Measurements from ENCODE around the gene SEPTIN10.

DNA sequence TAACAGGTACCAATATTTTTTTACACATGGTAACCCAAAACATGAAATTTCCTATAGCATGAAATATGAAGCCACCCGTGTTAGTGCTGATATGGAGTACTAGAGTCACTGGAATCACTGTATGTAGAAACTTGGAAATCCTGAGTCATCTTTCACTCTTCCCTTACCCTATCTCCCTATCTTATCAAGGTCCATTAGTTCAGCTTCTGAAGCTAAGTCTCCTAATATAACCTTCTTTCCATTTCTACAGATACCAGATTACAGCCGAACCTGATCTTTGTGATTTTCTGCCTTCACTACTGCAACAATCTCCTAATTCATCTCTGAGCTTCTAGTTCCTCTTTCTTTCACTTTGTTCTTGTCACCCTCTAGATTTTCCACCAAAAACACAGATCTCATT lies 59.0 kb downstream of the SEPTIN10 start:
- TF ChIP-seq, protein P1, sequence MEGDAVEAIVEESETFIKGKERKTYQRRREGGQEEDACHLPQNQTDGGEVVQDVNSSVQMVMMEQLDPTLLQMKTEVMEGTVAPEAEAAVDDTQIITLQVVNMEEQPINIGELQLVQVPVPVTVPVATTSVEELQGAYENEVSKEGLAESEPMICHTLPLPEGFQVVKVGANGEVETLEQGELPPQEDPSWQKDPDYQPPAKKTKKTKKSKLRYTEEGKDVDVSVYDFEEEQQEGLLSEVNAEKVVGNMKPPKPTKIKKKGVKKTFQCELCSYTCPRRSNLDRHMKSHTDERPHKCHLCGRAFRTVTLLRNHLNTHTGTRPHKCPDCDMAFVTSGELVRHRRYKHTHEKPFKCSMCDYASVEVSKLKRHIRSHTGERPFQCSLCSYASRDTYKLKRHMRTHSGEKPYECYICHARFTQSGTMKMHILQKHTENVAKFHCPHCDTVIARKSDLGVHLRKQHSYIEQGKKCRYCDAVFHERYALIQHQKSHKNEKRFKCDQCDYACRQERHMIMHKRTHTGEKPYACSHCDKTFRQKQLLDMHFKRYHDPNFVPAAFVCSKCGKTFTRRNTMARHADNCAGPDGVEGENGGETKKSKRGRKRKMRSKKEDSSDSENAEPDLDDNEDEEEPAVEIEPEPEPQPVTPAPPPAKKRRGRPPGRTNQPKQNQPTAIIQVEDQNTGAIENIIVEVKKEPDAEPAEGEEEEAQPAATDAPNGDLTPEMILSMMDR (IDR thresholded peaks at IDR 0.05): no peak
- TF ChIP-seq SIN3A (IDR thresholded peaks at IDR 0.05; ENCODE audit: borderline replicate concordance, insufficient read depth, low read depth, low read length) (no peak), POLR2AphosphoS5 (IDR thresholded peaks at IDR 0.05; ENCODE audit: low read depth, low read length) (no peak)
- TF ChIP-seq, protein P2, sequence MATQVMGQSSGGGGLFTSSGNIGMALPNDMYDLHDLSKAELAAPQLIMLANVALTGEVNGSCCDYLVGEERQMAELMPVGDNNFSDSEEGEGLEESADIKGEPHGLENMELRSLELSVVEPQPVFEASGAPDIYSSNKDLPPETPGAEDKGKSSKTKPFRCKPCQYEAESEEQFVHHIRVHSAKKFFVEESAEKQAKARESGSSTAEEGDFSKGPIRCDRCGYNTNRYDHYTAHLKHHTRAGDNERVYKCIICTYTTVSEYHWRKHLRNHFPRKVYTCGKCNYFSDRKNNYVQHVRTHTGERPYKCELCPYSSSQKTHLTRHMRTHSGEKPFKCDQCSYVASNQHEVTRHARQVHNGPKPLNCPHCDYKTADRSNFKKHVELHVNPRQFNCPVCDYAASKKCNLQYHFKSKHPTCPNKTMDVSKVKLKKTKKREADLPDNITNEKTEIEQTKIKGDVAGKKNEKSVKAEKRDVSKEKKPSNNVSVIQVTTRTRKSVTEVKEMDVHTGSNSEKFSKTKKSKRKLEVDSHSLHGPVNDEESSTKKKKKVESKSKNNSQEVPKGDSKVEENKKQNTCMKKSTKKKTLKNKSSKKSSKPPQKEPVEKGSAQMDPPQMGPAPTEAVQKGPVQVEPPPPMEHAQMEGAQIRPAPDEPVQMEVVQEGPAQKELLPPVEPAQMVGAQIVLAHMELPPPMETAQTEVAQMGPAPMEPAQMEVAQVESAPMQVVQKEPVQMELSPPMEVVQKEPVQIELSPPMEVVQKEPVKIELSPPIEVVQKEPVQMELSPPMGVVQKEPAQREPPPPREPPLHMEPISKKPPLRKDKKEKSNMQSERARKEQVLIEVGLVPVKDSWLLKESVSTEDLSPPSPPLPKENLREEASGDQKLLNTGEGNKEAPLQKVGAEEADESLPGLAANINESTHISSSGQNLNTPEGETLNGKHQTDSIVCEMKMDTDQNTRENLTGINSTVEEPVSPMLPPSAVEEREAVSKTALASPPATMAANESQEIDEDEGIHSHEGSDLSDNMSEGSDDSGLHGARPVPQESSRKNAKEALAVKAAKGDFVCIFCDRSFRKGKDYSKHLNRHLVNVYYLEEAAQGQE (IDR thresholded peaks at IDR 0.05; ENCODE audit: insufficient read depth in 1 of 2, low read depth in 2 of 2, low read length in 1 of 2): no peak
